ENCODE measurements around the gene HES1. TPM values are rescaled to one million over a fixed set of nuclear protein-coding genes. Genes with fewer than 3 reads are reported as not detected.

HES1 gene
- total RNA-seq, 1 donor from 2014 or later: 100 TPM

DNA sequence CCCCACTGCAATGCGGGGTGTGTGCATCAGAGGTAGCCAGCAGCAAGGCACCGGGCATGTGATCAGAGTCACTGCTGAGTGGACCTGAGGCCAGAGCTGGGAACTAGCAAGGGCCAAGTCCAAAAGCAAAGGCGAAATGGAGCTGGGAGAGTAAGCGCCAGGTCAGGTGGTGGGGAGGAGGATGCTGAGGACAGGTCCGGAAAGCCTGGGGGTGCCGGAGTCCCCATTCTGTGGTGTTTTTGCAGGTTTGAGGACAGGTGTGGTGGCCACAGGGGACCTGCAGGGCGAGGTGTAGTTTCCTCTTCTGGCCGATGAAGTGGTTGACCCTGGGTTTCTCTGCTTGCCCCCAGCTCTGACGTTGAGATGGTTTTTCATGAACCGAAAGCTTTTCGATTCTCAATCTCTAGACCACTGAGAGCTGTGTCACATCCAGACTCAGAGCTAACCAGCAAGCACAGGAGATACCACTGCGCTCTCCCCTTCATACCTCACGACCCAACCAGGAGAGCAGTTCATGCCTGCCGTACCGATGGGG, 35.0 kb upstream of the HES1 start:
- H3K4me3 Mint-ChIP-seq: no peak overlapping the region
- DNase-seq (ENCODE audit: extremely low spot score, unreplicated experiment): no peak
- TF ChIP-seq CTCF (conservative IDR thresholded peaks at IDR 0.05): no peak
- no peaks in the 10 kb centered on the region for H3K36me3 Mint-ChIP-seq
- peaks cover 2% of the 10 kb centered on the region for H3K27me3 Mint-ChIP-seq
- peaks cover 53% of the 10 kb centered on the region for H3K4me1 Mint-ChIP-seq (ENCODE audit: unreplicated experiment)
- no peaks in the 10 kb centered on the region for H3K9me3 Mint-ChIP-seq
- no peak overlapping the region for H3K27ac Mint-ChIP-seq

GRCh38 chr3:194101592-194102432, 34.1 kb upstream of the HES1 start:
- H3K9me3 Mint-ChIP-seq: no peaks in the 10 kb centered on the region
- no peaks in the 10 kb centered on the region for H3K36me3 Mint-ChIP-seq
- H3K27me3 Mint-ChIP-seq: peaks cover 2% of the 10 kb centered on the region
- peaks cover 50% of the 10 kb centered on the region for H3K4me1 Mint-ChIP-seq (ENCODE audit: unreplicated experiment)
- no peak for TF ChIP-seq CTCF (conservative IDR thresholded peaks at IDR 0.05)
- no peak for DNase-seq (ENCODE audit: extremely low spot score, unreplicated experiment)
- H3K4me3 Mint-ChIP-seq: no peak overlapping the region
- no peak overlapping the region for H3K27ac Mint-ChIP-seq

GRCh38 chr3:194102436-194102835, 33.5 kb upstream of the HES1 start:
- peaks cover 2% of the 10 kb centered on the region for H3K27me3 Mint-ChIP-seq

GRCh38 chr3:194103505-194103904, 32.4 kb upstream of the HES1 start:
- H3K27me3 Mint-ChIP-seq: peaks cover 2% of the 10 kb centered on the region
- peaks cover 33% of the 10 kb centered on the region for H3K4me1 Mint-ChIP-seq (ENCODE audit: unreplicated experiment)
- H3K4me3 Mint-ChIP-seq: no peak overlapping the region
- no peaks in the 10 kb centered on the region for H3K36me3 Mint-ChIP-seq
- TF ChIP-seq CTCF (conservative IDR thresholded peaks at IDR 0.05): no peak
- H3K9me3 Mint-ChIP-seq: no peaks in the 10 kb centered on the region
- no peak overlapping the region for H3K27ac Mint-ChIP-seq
- DNase-seq (ENCODE audit: extremely low spot score, unreplicated experiment): no peak

More at GRCh38 chr3:194102436-194102835, 33.5 kb upstream of the HES1 start:
- no peak overlapping the region for H3K4me3 Mint-ChIP-seq
- no peak for TF ChIP-seq CTCF (conservative IDR thresholded peaks at IDR 0.05)
- no peak overlapping the region for H3K27ac Mint-ChIP-seq
- H3K4me1 Mint-ChIP-seq (ENCODE audit: unreplicated experiment): peaks cover 43% of the 10 kb centered on the region
- DNase-seq (ENCODE audit: extremely low spot score, unreplicated experiment): no peak
- H3K9me3 Mint-ChIP-seq: no peaks in the 10 kb centered on the region
- H3K36me3 Mint-ChIP-seq: no peaks in the 10 kb centered on the region

- Mint-ChIP-seq H3K4me3 (no peak overlapping the region), H3K27ac (peak overlapping the region; percentile 61), H3K4me1 (ENCODE audit: unreplicated experiment) (peaks cover 28% of the 10 kb centered on the region), H3K9me3 (no peaks in the 10 kb centered on the region), H3K36me3 (no peaks in the 10 kb centered on the region), H3K27me3 (peaks cover 2% of the 10 kb centered on the region)
- no peak for DNase-seq (ENCODE audit: extremely low spot score, unreplicated experiment)
- no peak for TF ChIP-seq CTCF (conservative IDR thresholded peaks at IDR 0.05)
Observed at GRCh38 chr3:194103983-194104751, 31.8 kb upstream of the HES1 start.

All from type B pancreatic cell (in vitro differentiated cells).